Measurements from ENCODE around the gene TSSC4.

TSSC4 gene

GRCh38 chr11:2391181-2391975 lies 9.2 kb upstream of the TSSC4 start:
- no peak for TF ChIP-seq CTCF (IDR thresholded peaks at IDR 0.05; ENCODE audit: low read depth, low read length)
- DNase-seq (ENCODE audit: low read depth in 2 of 2), result no peak
- H3K4me3 ChIP-seq (replicated peaks in 1 of 2; ENCODE audit: low read depth in 2 of 2, low read length in 2 of 2), result no peak overlapping the region

- no peak overlapping the region for H3K4me3 ChIP-seq (replicated peaks in 1 of 2; ENCODE audit: low read depth in 2 of 2, low read length in 2 of 2)
- no peak for DNase-seq (ENCODE audit: low read depth in 2 of 2)
- TF ChIP-seq CTCF (IDR thresholded peaks at IDR 0.05; ENCODE audit: low read depth, low read length), result no peak
Observed at GRCh38 chr11:2392241-2392959, 8.2 kb upstream of the TSSC4 start.

- DNase-seq (ENCODE audit: low read depth in 2 of 2), result no peak
- H3K4me3 ChIP-seq (replicated peaks in 1 of 2; ENCODE audit: low read depth in 2 of 2, low read length in 2 of 2), result no peak overlapping the region
- TF ChIP-seq CTCF (IDR thresholded peaks at IDR 0.05; ENCODE audit: low read depth, low read length), result no peak
Observed at GRCh38 chr11:2393111-2393868, 7.3 kb upstream of the TSSC4 start.

GRCh38 chr11:2393941-2394817 lies 6.4 kb upstream of the TSSC4 start:
- no peak overlapping the region for H3K4me3 ChIP-seq (replicated peaks in 1 of 2; ENCODE audit: low read depth in 2 of 2, low read length in 2 of 2)
- DNase-seq (ENCODE audit: low read depth in 2 of 2), result no peak
- TF ChIP-seq CTCF (IDR thresholded peaks at IDR 0.05; ENCODE audit: low read depth, low read length), result no peak

GRCh38 chr11:2394818-2395105 lies 5.8 kb upstream of the TSSC4 start:
- TF ChIP-seq CTCF (IDR thresholded peaks at IDR 0.05; ENCODE audit: low read depth, low read length), result no peak
- no peak overlapping the region for H3K4me3 ChIP-seq (replicated peaks in 1 of 2; ENCODE audit: low read depth in 2 of 2, low read length in 2 of 2)
- DNase-seq (ENCODE audit: low read depth in 2 of 2), result no peak

- no peak for TF ChIP-seq CTCF (IDR thresholded peaks at IDR 0.05; ENCODE audit: low read depth, low read length)
- H3K4me3 ChIP-seq (replicated peaks in 1 of 2; ENCODE audit: low read depth in 2 of 2, low read length in 2 of 2), result no peak overlapping the region
Observed at GRCh38 chr11:2395211-2395730, 5.3 kb upstream of the TSSC4 start.

More at GRCh38 chr11:2395211-2395730, 5.3 kb upstream of the TSSC4 start:
- DNase-seq (ENCODE audit: low read depth in 2 of 2), result no peak
